PFSK-1 (cell line): ENCODE results near the gene IL15.

Source experiments
- FOXP2 ChIP-seq: optimal IDR thresholded peaks from 2 replicates; pipeline ENCODE3; 2011; ENCODE audit warnings: borderline replicate concordance, control low read depth, inconsistent platforms; ENCODE audit not compliant: insufficient read depth; ENCODE audit errors: extremely low read length, extremely low read depth
- POLR2AphosphoS5 ChIP-seq: IDR thresholded peaks from 2 replicates; pipeline ENCODE4 v1.6.1; 2012; ENCODE audit warnings: low read depth, mild to moderate bottlenecking, control low read depth, low read length, moderate library complexity
- SIN3A ChIP-seq: IDR thresholded peaks from 2 replicates; pipeline ENCODE4 v1.6.1; 2012; ENCODE audit warnings: mild to moderate bottlenecking, low read length, moderate library complexity, borderline replicate concordance; ENCODE audit not compliant: insufficient read depth
- TAF1 ChIP-seq: IDR thresholded peaks from 2 replicates; pipeline ENCODE4 v1.6.1; 2012; ENCODE audit warnings: low read length, control low read depth, borderline replicate concordance; ENCODE audit not compliant: insufficient read depth
- TF ChIP-seq, protein P1 (sequence below), 2 experiments: IDR thresholded peaks; 2 replicates each; pipeline versions ENCODE4 v1.6.1 to v1.8.0; 2011 to 2012; ENCODE audit warnings: low read depth in 2 of 2, low read length in 2 of 2, control low read depth in 1 of 2, inconsistent platforms in 1 of 2, mild to moderate bottlenecking in 1 of 2, moderate library complexity in 1 of 2; ENCODE audit not compliant: insufficient read depth in 1 of 2

Gene IL15

DNA sequence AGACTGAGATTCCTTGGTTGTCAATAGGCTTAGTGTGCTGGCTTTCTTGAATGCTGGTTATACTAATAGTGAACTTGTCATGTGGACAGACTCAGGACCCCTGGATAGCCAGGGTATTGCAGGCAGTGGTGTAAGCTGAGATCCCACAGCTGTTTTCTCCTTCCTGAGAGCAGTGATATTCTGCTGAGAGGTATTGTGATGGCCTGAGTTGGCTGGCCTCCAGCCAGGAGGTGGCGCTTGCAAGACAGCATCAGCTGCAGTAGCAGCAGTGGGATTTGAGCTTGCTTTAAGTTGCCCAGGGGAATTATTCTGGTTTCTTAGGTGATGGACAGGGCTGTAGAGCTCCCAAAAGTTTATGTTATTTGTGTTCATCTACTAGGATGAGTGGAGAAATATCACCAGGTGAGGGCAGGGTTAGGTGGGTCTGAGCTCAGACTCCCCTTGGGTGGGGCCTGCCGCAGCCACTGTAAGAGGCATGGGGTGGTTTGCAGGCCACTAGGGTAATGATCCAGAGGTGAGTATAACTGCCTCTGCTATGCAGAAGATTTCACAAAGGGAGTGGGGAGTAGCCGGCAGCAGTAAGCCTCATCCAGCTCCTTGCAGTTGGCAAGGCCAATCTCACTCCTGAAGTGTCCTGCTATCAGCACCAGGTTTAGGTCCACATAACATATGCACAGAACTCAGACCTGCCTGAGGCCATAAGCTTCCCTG, 66.2 kb downstream of the IL15 start:
- no peak for TF ChIP-seq FOXP2
- TF ChIP-seq POLR2AphosphoS5: no peak
- TF ChIP-seq SIN3A: no peak
- TF ChIP-seq, protein P1, sequence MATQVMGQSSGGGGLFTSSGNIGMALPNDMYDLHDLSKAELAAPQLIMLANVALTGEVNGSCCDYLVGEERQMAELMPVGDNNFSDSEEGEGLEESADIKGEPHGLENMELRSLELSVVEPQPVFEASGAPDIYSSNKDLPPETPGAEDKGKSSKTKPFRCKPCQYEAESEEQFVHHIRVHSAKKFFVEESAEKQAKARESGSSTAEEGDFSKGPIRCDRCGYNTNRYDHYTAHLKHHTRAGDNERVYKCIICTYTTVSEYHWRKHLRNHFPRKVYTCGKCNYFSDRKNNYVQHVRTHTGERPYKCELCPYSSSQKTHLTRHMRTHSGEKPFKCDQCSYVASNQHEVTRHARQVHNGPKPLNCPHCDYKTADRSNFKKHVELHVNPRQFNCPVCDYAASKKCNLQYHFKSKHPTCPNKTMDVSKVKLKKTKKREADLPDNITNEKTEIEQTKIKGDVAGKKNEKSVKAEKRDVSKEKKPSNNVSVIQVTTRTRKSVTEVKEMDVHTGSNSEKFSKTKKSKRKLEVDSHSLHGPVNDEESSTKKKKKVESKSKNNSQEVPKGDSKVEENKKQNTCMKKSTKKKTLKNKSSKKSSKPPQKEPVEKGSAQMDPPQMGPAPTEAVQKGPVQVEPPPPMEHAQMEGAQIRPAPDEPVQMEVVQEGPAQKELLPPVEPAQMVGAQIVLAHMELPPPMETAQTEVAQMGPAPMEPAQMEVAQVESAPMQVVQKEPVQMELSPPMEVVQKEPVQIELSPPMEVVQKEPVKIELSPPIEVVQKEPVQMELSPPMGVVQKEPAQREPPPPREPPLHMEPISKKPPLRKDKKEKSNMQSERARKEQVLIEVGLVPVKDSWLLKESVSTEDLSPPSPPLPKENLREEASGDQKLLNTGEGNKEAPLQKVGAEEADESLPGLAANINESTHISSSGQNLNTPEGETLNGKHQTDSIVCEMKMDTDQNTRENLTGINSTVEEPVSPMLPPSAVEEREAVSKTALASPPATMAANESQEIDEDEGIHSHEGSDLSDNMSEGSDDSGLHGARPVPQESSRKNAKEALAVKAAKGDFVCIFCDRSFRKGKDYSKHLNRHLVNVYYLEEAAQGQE (IDR thresholded peaks at IDR 0.05; ENCODE audit: insufficient read depth in 1 of 2, low read depth in 2 of 2, low read length in 2 of 2): no peak
- no peak for TF ChIP-seq TAF1

DNA sequence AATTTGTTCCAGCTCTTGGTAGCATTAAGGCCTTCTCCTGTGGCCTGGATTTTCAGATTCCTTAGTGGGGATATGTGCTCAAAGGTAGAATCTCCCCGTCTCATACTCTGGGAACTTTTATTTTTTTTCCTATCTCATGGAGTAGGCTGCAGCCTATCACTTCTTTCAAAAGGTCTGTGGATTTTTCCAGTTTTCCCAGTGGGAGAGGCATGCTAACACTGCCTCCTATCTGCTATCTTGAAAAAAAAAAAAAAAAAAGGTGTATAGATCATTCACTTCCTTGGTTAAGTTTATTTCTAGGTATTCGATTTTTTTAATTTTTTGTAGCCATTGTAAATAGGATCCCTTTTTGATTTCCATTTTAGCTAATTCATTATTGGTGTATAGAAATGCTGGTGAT, 67.1 kb downstream of the IL15 start:
- TF ChIP-seq, protein P1 (IDR thresholded peaks at IDR 0.05; ENCODE audit: insufficient read depth in 1 of 2, low read depth in 2 of 2, low read length in 2 of 2): no peak
- TF ChIP-seq FOXP2 (no peak), POLR2AphosphoS5 (no peak), SIN3A (no peak), TAF1 (no peak)

DNA sequence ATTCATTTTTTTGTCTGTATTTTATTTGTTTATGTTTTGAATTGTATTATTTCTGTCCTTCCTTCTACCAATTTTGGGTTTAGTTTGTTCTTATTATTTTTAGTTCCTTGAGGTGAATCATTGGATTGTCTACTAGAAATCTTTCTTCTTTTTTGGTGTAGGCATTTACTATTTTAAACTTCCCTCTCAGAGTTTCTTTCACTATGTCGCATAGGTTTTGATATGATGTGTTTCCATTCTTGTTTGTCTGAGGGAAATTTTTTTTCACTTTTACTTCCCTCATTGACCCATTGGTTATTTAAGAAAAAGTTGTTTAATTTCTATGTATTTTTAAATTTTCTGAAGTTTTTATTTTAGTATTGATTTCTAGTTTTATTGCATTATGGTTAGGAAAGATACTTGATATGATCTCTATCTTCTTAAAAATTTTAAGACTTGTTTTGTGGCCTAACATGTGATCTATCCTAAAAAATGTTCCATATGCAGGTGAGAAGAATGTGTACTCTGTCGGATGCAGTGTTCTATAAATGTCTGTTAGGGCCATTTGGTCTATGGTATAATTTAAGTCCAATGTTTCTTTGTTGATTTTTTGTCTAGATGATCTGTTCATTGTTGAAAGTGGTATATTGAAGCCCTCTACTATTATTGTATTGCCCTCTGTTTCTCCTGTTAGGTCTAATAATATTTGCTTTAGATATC, 68.8 kb downstream of the IL15 start:
- TF ChIP-seq, protein P1 (IDR thresholded peaks at IDR 0.05; ENCODE audit: insufficient read depth in 1 of 2, low read depth in 2 of 2, low read length in 2 of 2): no peak
- TF ChIP-seq SIN3A: no peak
- TF ChIP-seq POLR2AphosphoS5: no peak
- no peak for TF ChIP-seq FOXP2
- TF ChIP-seq TAF1: no peak

DNA sequence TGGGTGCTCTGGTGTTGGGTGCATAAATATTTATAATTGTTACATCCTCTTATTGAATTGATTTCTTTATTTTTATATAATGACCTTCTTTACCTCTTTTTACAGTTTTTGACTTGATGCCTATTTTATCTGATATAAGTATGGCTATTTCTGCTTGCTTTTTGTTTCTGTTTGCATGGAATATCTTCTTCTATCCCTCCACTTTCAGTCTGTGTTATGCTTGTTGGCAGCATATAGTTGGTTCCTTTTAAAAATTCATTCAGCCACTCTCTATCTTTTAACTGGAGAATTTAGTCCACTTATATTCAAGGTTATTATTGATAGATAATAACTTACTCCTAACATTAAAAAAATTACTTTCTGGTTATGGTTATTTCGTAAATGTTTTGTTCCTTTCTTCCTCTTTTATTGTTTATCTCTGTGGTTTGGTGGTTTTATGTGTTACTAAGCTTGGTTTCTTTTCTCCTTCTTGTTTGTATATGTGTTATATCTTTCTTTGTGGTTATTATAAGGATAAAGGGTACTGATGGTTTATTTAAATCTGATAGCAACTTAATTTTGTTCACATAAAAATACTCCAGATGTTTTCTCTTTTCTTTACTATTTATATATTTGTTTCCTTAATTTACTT, 69.5 kb downstream of the IL15 start:
- TF ChIP-seq, protein P1 (IDR thresholded peaks at IDR 0.05; ENCODE audit: insufficient read depth in 1 of 2, low read depth in 2 of 2, low read length in 2 of 2): no peak
